ENCODE results near the gene SLC25A25.

GRCh38 chr9:128149951-128150593 is 82.0 kb downstream of the SLC25A25 start:
- no peak for TF ChIP-seq CTCF (IDR thresholded peaks at IDR 0.05; ENCODE audit: extremely low read depth in 1 of 2, insufficient read depth in 1 of 2, low read depth in 1 of 2, low read length in 2 of 2)
- no peak for TF ChIP-seq POLR2A (IDR thresholded peaks at IDR 0.05; ENCODE audit: low read depth, low read length)
- no peak for TF ChIP-seq POLR2AphosphoS5 (IDR thresholded peaks at IDR 0.05; ENCODE audit: insufficient read depth, low read depth, low read length)
- TF ChIP-seq EZH2 (IDR thresholded peaks at IDR 0.05; ENCODE audit: borderline replicate concordance, low read depth, low read length, severe bottlenecking): no peak
- no peak for TF ChIP-seq FOS (IDR thresholded peaks at IDR 0.05; ENCODE audit: borderline replicate concordance, insufficient read depth, low read length)
- TF ChIP-seq, protein P1, sequence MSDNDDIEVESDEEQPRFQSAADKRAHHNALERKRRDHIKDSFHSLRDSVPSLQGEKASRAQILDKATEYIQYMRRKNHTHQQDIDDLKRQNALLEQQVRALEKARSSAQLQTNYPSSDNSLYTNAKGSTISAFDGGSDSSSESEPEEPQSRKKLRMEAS (IDR thresholded peaks at IDR 0.05; ENCODE audit: insufficient read depth, insufficient read length): no peak
- no peak for TF ChIP-seq JUN (IDR thresholded peaks at IDR 0.05; ENCODE audit: borderline replicate concordance, insufficient read depth, insufficient read length, low read depth)
- no peak for TF ChIP-seq MYC (IDR thresholded peaks at IDR 0.05; ENCODE audit: low read depth, low read length)
- no peak for TF ChIP-seq GATA2 (IDR thresholded peaks at IDR 0.05; ENCODE audit: insufficient read depth, insufficient read length, low read depth, low read length)

All from endothelial cell of umbilical vein (primary cell).